WTC11 (cell line): Measurements from ENCODE around the gene CPSF3. TPM values are rescaled to one million over a fixed set of nuclear protein-coding genes. Genes with fewer than 3 reads are reported as not detected.

Experiments
- ATAC-seq: fragments of 200-7000 bp; cut with Tn5 transposase; 2 replicates; pipeline ENCODE4 v1.10.0; 2021; ENCODE audit warnings: mild to moderate bottlenecking, moderate library complexity
- CTCF ChIA-PET: fragments of 300-600 bp; sonication (Branson Sonifier 250); formaldehyde crosslinking; loops from one replicate; lab custom pipeline; 2021; ENCODE audit warnings: antibody characterized with exemption; lab: Charles Lee
- POLR2A ChIA-PET: fragments of 350-600 bp; sonication (Branson Sonifier 250); formaldehyde crosslinking; loops from one replicate; lab custom pipeline; 2021; ENCODE audit warnings: antibody characterized with exemption; lab: Charles Lee
- DNase-seq: peaks from one replicate; pipeline ENCODE4 v3.0.0; 2021; ENCODE audit warnings: low spot score
- H3K27ac Mint-ChIP-seq: 2 replicates; pipeline ENCODE4 v1.8.0; 2021; ENCODE audit warnings: mixed read lengths
- H3K27me3 Mint-ChIP-seq: 2 replicates; pipeline ENCODE4 v1.8.0; 2021; ENCODE audit warnings: low read depth, mild to moderate bottlenecking, moderate library complexity, mixed read lengths
- H3K36me3 Mint-ChIP-seq: 2 replicates; pipeline ENCODE4 v1.8.0; 2021; ENCODE audit warnings: mixed read lengths
- H3K4me1 Mint-ChIP-seq: 2 replicates; pipeline ENCODE4 v1.8.0; 2022; ENCODE audit warnings: mixed read lengths
- H3K4me3 Mint-ChIP-seq: 2 replicates; pipeline ENCODE4 v1.8.0; 2021; ENCODE audit warnings: mild to moderate bottlenecking, moderate library complexity, mixed read lengths
- H3K9me3 Mint-ChIP-seq: 2 replicates; pipeline ENCODE4 v1.8.0; 2021; ENCODE audit warnings: mixed read lengths
- ELF4 ChIP-seq: sonication (generic); formaldehyde crosslinking; IDR thresholded peaks from 2 replicates; pipeline ENCODE4 v1.8.1; 2022; ENCODE audit warnings: low read depth, mild to moderate bottlenecking, moderate library complexity, missing genetic modification reagents
- MYBL2 ChIP-seq: sonication (generic); formaldehyde crosslinking; IDR thresholded peaks from 2 replicates; pipeline ENCODE4 v1.8.1; 2023; ENCODE audit warnings: mild to moderate bottlenecking, moderate library complexity, missing genetic modification reagents
- NR3C1 ChIP-seq: sonication (generic); formaldehyde crosslinking; conservative IDR thresholded peaks from 2 replicates; pipeline ENCODE4 v1.8.1; 2023; ENCODE audit warnings: low read depth, mild to moderate bottlenecking, missing genetic modification reagents
- PRRX2 ChIP-seq: fragments of 250-450 bp; sonication (Bioruptor Pico); IDR thresholded peaks from 2 replicates; pipeline ENCODE4 v1.8.0; 2021; ENCODE audit warnings: mild to moderate bottlenecking
- TP53 ChIP-seq: sonication (generic); formaldehyde crosslinking; IDR thresholded peaks from 2 replicates; pipeline ENCODE4 v1.8.1; 2023; ENCODE audit warnings: mild to moderate bottlenecking, missing genetic modification reagents
- ZNF263 ChIP-seq: sonication (generic); formaldehyde crosslinking; IDR thresholded peaks from 2 replicates; pipeline ENCODE4 v1.8.1; 2022; ENCODE audit warnings: low read depth, mild to moderate bottlenecking, moderate library complexity, missing genetic modification reagents
- total RNA-seq: library from RNA; stranded (reverse); gene quantifications from 3 replicates; pipeline ENCODE4 v1.2.3, GENCODE V29; 2021
- TF ChIP-seq, protein P1 (sequence below): sonication (generic); formaldehyde crosslinking; IDR thresholded peaks from 2 replicates; pipeline ENCODE4 v1.8.0; 2022; ENCODE audit warnings: mild to moderate bottlenecking, missing genetic modification reagents
- TF ChIP-seq, protein P2 (sequence below): sonication (generic); formaldehyde crosslinking; IDR thresholded peaks from 2 replicates; pipeline ENCODE4 v1.8.1; 2022; ENCODE audit warnings: mild to moderate bottlenecking, moderate library complexity, missing genetic modification reagents
- TF ChIP-seq, protein P3 (sequence below): sonication (generic); formaldehyde crosslinking; IDR thresholded peaks from 2 replicates; pipeline ENCODE4 v1.8.0; 2022; ENCODE audit warnings: missing genetic modification reagents
- TF ChIP-seq, protein P4 (sequence below): sonication (generic); formaldehyde crosslinking; IDR thresholded peaks from 2 replicates; pipeline ENCODE4 v1.8.1; 2023; ENCODE audit warnings: mild to moderate bottlenecking, missing genetic modification reagents
- TF ChIP-seq, protein P5 (sequence below): sonication (generic); formaldehyde crosslinking; conservative IDR thresholded peaks from 2 replicates; pipeline ENCODE4 v1.8.1; 2022; ENCODE audit warnings: mild to moderate bottlenecking, missing genetic modification reagents

CPSF3 gene
- total RNA-seq, 1 experiment from 2014 or later = 88.4 TPM

DNA sequence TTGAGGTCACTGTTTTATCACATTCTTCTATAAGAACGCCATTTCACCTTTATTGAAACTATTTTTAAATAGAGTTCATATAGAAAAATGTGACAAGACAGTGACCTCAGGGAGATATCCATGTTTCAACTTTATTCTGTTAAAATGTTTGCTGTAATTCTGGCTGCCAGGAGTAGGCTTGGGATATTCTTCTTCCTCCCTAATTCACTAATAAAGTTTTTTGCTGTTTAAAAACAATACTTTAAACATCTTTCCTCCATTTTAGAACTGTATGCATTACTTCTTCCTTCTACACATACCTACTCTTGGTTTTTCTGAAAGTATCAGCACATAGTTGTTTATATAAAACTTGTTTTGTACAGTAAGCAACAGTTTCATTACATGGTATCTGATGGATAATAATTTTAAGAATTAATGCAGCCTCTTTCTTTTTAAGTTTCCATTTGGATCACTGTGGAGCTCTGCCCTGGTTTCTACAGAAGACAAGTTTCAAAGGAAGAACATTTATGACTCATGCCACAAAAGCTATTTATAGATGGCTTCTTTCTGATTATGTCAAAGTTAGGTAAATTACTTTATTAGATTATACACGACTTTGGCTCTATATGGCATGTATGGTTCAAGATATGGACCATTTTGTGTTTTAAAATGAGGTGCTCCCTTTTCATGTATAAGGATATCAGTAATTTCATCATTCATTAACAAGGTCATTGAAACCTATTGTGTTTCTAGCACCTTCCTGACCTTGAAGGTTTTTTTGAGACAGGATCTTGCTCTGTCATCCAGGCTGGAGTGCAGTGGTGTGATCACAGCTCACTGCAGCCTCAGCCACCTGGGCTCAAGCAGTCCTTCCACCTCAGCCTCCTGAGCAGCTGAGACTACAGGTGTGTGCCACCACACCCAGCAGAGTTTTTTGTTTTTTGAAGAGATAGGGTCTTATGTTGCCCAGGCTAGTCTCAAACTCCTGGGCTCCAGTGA, 7.2 kb downstream of the CPSF3 start:
- Mint-ChIP-seq H3K4me1 (no peaks in the 10 kb centered on the region), H3K9me3 (no peaks in the 10 kb centered on the region), H3K27ac (no peak overlapping the region), H3K4me3 (no peak overlapping the region), H3K36me3 (peaks cover 60% of the 10 kb centered on the region), H3K27me3 (no peaks in the 10 kb centered on the region)
- ATAC-seq (no peak), DNase-seq (no peak)
- CTCF ChIA-PET = no interaction called here
- TF ChIP-seq, protein P1, sequence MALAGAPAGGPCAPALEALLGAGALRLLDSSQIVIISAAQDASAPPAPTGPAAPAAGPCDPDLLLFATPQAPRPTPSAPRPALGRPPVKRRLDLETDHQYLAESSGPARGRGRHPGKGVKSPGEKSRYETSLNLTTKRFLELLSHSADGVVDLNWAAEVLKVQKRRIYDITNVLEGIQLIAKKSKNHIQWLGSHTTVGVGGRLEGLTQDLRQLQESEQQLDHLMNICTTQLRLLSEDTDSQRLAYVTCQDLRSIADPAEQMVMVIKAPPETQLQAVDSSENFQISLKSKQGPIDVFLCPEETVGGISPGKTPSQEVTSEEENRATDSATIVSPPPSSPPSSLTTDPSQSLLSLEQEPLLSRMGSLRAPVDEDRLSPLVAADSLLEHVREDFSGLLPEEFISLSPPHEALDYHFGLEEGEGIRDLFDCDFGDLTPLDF (CRISPR knock-in tag) = no peak
- TF ChIP-seq ELF4 (CRISPR knock-in tag) (no peak), NR3C1 (CRISPR knock-in tag) (no peak), ZNF263 (CRISPR knock-in tag) (no peak)
- TF ChIP-seq, protein P2, sequence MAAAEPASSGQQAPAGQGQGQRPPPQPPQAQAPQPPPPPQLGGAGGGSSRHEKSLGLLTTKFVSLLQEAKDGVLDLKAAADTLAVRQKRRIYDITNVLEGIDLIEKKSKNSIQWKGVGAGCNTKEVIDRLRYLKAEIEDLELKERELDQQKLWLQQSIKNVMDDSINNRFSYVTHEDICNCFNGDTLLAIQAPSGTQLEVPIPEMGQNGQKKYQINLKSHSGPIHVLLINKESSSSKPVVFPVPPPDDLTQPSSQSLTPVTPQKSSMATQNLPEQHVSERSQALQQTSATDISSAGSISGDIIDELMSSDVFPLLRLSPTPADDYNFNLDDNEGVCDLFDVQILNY (CRISPR knock-in tag) = no peak
- POLR2A ChIA-PET = no interaction called here

DNA sequence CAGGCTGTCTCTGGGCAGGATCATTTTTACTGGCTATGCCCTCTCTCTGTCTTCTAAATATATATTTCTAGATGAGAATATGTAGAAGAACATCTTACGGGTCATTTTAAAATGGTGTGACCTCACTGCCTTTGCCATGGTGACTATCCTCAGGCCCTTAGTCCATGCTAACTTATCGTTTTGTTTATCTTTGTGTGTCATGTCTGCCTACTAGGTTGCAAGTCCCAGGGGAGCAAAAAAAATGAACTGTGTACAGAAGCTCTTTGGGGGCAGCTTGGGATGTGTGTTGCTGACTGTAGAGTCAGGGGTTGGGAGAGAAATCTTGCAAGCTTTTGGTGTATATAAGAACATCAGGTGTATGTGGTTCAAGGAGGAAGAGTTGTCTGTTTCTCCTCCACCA, 11.0 kb downstream of the CPSF3 start:
- DNase-seq (no peak), ATAC-seq (no peak)
- Mint-ChIP-seq H3K9me3 (no peaks in the 10 kb centered on the region), H3K4me3 (no peak overlapping the region), H3K36me3 (peaks cover 75% of the 10 kb centered on the region), H3K27me3 (no peaks in the 10 kb centered on the region), H3K27ac (no peak overlapping the region), H3K4me1 (no peaks in the 10 kb centered on the region)
- ChIA-PET POLR2A (no interaction called here), CTCF (interaction anchor here (0.6 kb wide), 1 partner anchor 47 kb away, joined by 5 read pairs; no protein-coding TSS in a partner anchor)
- TF ChIP-seq MYBL2 = no peak

DNA sequence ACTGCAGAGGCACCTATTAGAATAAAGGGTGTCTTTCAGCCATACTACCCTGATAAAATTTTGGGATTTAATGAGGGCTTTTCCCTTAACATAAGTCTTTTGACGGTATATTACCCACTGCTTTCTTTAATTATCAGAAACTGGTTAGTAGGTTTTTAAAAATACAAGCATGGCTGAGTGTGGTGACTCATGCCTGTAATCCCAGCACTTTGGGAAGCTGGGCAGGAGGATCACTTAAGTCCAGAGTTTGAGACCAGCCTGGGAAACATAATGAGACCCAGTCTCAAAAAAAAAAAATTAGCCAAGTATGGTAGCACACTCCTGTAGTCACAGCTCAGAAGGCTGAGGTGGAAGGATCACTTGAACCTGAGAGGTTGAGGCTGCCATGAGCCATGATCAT, 16.1 kb downstream of the CPSF3 start:
- CTCF ChIA-PET = no interaction called here
- H3K4me3 Mint-ChIP-seq = no peak overlapping the region
- TF ChIP-seq, protein P3, sequence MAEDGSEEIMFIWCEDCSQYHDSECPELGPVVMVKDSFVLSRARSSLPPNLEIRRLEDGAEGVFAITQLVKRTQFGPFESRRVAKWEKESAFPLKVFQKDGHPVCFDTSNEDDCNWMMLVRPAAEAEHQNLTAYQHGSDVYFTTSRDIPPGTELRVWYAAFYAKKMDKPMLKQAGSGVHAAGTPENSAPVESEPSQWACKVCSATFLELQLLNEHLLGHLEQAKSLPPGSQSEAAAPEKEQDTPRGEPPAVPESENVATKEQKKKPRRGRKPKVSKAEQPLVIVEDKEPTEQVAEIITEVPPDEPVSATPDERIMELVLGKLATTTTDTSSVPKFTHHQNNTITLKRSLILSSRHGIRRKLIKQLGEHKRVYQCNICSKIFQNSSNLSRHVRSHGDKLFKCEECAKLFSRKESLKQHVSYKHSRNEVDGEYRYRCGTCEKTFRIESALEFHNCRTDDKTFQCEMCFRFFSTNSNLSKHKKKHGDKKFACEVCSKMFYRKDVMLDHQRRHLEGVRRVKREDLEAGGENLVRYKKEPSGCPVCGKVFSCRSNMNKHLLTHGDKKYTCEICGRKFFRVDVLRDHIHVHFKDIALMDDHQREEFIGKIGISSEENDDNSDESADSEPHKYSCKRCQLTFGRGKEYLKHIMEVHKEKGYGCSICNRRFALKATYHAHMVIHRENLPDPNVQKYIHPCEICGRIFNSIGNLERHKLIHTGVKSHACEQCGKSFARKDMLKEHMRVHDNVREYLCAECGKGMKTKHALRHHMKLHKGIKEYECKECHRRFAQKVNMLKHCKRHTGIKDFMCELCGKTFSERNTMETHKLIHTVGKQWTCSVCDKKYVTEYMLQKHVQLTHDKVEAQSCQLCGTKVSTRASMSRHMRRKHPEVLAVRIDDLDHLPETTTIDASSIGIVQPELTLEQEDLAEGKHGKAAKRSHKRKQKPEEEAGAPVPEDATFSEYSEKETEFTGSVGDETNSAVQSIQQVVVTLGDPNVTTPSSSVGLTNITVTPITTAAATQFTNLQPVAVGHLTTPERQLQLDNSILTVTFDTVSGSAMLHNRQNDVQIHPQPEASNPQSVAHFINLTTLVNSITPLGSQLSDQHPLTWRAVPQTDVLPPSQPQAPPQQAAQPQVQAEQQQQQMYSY (CRISPR knock-in tag) = no peak
- TF ChIP-seq, protein P4, sequence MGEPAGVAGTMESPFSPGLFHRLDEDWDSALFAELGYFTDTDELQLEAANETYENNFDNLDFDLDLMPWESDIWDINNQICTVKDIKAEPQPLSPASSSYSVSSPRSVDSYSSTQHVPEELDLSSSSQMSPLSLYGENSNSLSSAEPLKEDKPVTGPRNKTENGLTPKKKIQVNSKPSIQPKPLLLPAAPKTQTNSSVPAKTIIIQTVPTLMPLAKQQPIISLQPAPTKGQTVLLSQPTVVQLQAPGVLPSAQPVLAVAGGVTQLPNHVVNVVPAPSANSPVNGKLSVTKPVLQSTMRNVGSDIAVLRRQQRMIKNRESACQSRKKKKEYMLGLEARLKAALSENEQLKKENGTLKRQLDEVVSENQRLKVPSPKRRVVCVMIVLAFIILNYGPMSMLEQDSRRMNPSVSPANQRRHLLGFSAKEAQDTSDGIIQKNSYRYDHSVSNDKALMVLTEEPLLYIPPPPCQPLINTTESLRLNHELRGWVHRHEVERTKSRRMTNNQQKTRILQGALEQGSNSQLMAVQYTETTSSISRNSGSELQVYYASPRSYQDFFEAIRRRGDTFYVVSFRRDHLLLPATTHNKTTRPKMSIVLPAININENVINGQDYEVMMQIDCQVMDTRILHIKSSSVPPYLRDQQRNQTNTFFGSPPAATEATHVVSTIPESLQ = no peak
- TF ChIP-seq, protein P5, sequence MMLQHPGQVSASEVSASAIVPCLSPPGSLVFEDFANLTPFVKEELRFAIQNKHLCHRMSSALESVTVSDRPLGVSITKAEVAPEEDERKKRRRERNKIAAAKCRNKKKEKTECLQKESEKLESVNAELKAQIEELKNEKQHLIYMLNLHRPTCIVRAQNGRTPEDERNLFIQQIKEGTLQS (CRISPR knock-in tag) = no peak
- TF ChIP-seq TP53 (CRISPR knock-in tag) (no peak), PRRX2 (CRISPR knock-in tag) (no peak)
- TF ChIP-seq, all 79 proteins: peak for 0
- no peak for ATAC-seq
- Mint-ChIP-seq H3K36me3 (peaks cover 66% of the 10 kb centered on the region), H3K27me3 (no peaks in the 10 kb centered on the region), H3K4me1 (no peaks in the 10 kb centered on the region), H3K9me3 (no peaks in the 10 kb centered on the region), H3K27ac (no peak overlapping the region)
- POLR2A ChIA-PET = no interaction called here
- DNase-seq = no peak
